DND-41 (cell line): ENCODE data around the gene MYH11.

Experiments
- ATAC-seq: fragments of 200-7000 bp; cut with Tn5 transposase; 3 replicates; pipeline ENCODE4 v1.9.1; 2021; ENCODE audit warnings: low read depth; ENCODE audit not compliant: insufficient read depth
- DNase-seq: peaks from one replicate; pipeline ENCODE4 v3.0.0-alpha.2; 2020
- H2AFZ ChIP-seq: 2 replicates; pipeline ENCODE4 v1.6.0; 2012; ENCODE audit warnings: low read depth, low read length
- H3K27ac ChIP-seq: 2 replicates; pipeline ENCODE4 v1.5.1; 2012; ENCODE audit warnings: low read length, inconsistent platforms
- H3K27me3 ChIP-seq: fragments of 200-600 bp; sonication (generic); 2 replicates; pipeline ENCODE4 v1.6.0; 2012; ENCODE audit warnings: low read length, mild to moderate bottlenecking, inconsistent platforms; ENCODE audit not compliant: insufficient read depth, poor library complexity
- H3K36me3 ChIP-seq: 2 replicates; pipeline ENCODE4 v1.5.1; 2012; ENCODE audit warnings: low read length, inconsistent platforms; ENCODE audit not compliant: insufficient read depth
- H3K4me1 ChIP-seq: 2 replicates; pipeline ENCODE4 v1.5.1; 2012; ENCODE audit warnings: mild to moderate bottlenecking, low read length; ENCODE audit not compliant: insufficient read depth
- H3K4me2 ChIP-seq: 2 replicates; pipeline ENCODE4 v1.6.0; 2012; ENCODE audit warnings: mild to moderate bottlenecking, moderate library complexity, low read length, inconsistent platforms; ENCODE audit not compliant: insufficient read depth
- H3K4me3 ChIP-seq, 2 experiments: fragments of 200-600 bp in 1 of 2; shearing (Covaris generic) in 1 of 2; 2 replicates each; pipeline ENCODE4 v1.5.1; 2012 to 2016; ENCODE audit warnings: inconsistent platforms in 2 of 2, low read length in 2 of 2, mild to moderate bottlenecking in 2 of 2, low read depth in 1 of 2, moderate library complexity in 1 of 2
- H3K79me2 ChIP-seq: 2 replicates; pipeline ENCODE4 v1.6.0; 2012; ENCODE audit warnings: low read length, inconsistent platforms; ENCODE audit not compliant: insufficient read depth
- H3K9ac ChIP-seq: 2 replicates; pipeline ENCODE4 v1.6.0; 2012; ENCODE audit warnings: low read depth, mild to moderate bottlenecking, inconsistent platforms, low read length, moderate library complexity
- H3K9me3 ChIP-seq: 2 replicates; pipeline ENCODE4 v1.5.1; 2012; ENCODE audit warnings: low read length, moderate library complexity, mild to moderate bottlenecking, inconsistent platforms; ENCODE audit not compliant: insufficient read depth, severe bottlenecking
- H4K20me1 ChIP-seq: 2 replicates; pipeline ENCODE4 v1.6.0; 2012; ENCODE audit warnings: low read length; ENCODE audit not compliant: insufficient read depth
- CTCF ChIP-seq: IDR thresholded peaks from 2 replicates; pipeline ENCODE4 v1.5.1; 2012; ENCODE audit warnings: borderline replicate concordance, low read length, moderate library complexity, mild to moderate bottlenecking; ENCODE audit not compliant: poor library complexity, severe bottlenecking; ENCODE audit errors: extremely low read depth
- EZH2 ChIP-seq: IDR thresholded peaks from 3 replicates; pipeline ENCODE4 v1.6.1; 2012; ENCODE audit warnings: borderline replicate concordance, low read depth, mild to moderate bottlenecking, moderate library complexity, low read length, inconsistent platforms; ENCODE audit not compliant: severe bottlenecking

Gene MYH11

GRCh38 chr16:15864939-15865338 lies 8.1 kb upstream of the MYH11 start:
- Histone ChIP-seq H3K4me3 (no peak overlapping the region), H2AFZ (no peak overlapping the region), H4K20me1 (no peaks in the 10 kb centered on the region), H3K4me2 (no peak overlapping the region), H3K9ac (no peak overlapping the region), H3K79me2 (no peaks in the 10 kb centered on the region), H3K36me3 (peaks cover 36% of the 10 kb centered on the region), H3K27ac (no peak overlapping the region), H3K9me3 (no peaks in the 10 kb centered on the region), H3K4me1 (no peaks in the 10 kb centered on the region), H3K27me3 (no peaks in the 10 kb centered on the region)
- DNase-seq (no peak), ATAC-seq (no peak)
- TF ChIP-seq CTCF (no peak), EZH2 (no peak)

- Histone ChIP-seq H3K4me2 (no peak overlapping the region), H3K4me3 (no peak overlapping the region), H3K27ac (no peak overlapping the region), H3K9ac (no peak overlapping the region), H3K79me2 (no peaks in the 10 kb centered on the region), H3K27me3 (peaks cover 3% of the 10 kb centered on the region), H3K36me3 (peaks cover 15% of the 10 kb centered on the region), H3K9me3 (no peaks in the 10 kb centered on the region), H4K20me1 (no peaks in the 10 kb centered on the region), H2AFZ (no peak overlapping the region), H3K4me1 (no peaks in the 10 kb centered on the region)
- DNase-seq (no peak), ATAC-seq (no peak)
- TF ChIP-seq CTCF (no peak), EZH2 (no peak)
Observed at GRCh38 chr16:15861996-15862395, 5.2 kb upstream of the MYH11 start.

GRCh38 chr16:15858921-15859668 lies 2.3 kb upstream of the MYH11 start:
- Histone ChIP-seq H3K79me2 (no peaks in the 10 kb centered on the region), H3K9ac (no peak overlapping the region), H3K27ac (no peak overlapping the region), H3K27me3 (peaks cover 3% of the 10 kb centered on the region), H3K4me2 (no peak overlapping the region), H2AFZ (no peak overlapping the region), H3K36me3 (no peaks in the 10 kb centered on the region), H3K4me3 (no peak overlapping the region), H3K4me1 (no peaks in the 10 kb centered on the region), H3K9me3 (no peaks in the 10 kb centered on the region), H4K20me1 (no peaks in the 10 kb centered on the region)
- no peak for ATAC-seq
- TF ChIP-seq CTCF = no peak
- no peak for TF ChIP-seq EZH2
- DNase-seq = no peak
